ENCODE results near the gene PIH1D1.

DNA sequence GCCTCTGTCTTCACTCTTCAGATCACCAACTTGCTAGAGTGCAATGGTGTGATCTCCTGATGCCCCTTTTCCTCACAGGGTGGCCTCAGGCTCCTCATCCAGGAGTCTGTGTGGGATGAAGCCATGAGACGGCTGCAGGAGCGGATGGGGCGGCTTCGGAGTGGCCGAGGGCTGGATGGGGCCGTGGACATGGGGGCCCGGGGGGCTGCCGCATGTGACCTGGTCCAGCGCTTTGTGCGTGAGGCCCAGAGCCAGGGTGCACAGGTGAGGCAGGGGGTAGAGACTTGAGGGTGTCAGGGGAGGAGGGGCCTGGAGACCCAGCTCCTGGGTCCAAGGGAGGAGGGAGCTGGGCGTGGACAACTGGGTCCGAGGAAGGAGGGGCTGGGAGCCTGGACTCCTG, 10.9 kb upstream of the PIH1D1 start:
- TF ChIP-seq, protein P1, sequence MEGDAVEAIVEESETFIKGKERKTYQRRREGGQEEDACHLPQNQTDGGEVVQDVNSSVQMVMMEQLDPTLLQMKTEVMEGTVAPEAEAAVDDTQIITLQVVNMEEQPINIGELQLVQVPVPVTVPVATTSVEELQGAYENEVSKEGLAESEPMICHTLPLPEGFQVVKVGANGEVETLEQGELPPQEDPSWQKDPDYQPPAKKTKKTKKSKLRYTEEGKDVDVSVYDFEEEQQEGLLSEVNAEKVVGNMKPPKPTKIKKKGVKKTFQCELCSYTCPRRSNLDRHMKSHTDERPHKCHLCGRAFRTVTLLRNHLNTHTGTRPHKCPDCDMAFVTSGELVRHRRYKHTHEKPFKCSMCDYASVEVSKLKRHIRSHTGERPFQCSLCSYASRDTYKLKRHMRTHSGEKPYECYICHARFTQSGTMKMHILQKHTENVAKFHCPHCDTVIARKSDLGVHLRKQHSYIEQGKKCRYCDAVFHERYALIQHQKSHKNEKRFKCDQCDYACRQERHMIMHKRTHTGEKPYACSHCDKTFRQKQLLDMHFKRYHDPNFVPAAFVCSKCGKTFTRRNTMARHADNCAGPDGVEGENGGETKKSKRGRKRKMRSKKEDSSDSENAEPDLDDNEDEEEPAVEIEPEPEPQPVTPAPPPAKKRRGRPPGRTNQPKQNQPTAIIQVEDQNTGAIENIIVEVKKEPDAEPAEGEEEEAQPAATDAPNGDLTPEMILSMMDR (IDR thresholded peaks at IDR 0.05), result no peak
- TF ChIP-seq POLR2A (IDR thresholded peaks at IDR 0.05) (no peak), POLR2AphosphoS5 (IDR thresholded peaks at IDR 0.05) (no peak)

Data from suprapubic skin (tissue), 4 donors.